ENCODE data around the gene KDM3A. TPM values are rescaled to one million over a fixed set of nuclear protein-coding genes. Genes with fewer than 3 reads are reported as not detected.

The KDM3A gene
- polyA plus RNA-seq, 1 of the 3 experiments (the other 2 are of a cell fraction) = 13.7 TPM

GRCh38 chr2:86441882-86442641 lies 891 bp downstream of the KDM3A start:
- Histone ChIP-seq H3K79me2 (ENCODE audit: insufficient read depth) (peaks cover 53% of the 10 kb centered on the region), H3K9ac (peak overlapping the region; percentile 84), H3K4me1 (ENCODE audit: control insufficient read depth in 1 of 2, insufficient read depth in 2 of 2, low read depth in 1 of 2, low read length in 1 of 2) (peaks cover 13 to 25% of the 10 kb centered on the region in 2 experiments; a peak in 3 of 4 replicates), H3K36me3 (replicated peaks in 1 of 2; ENCODE audit: control insufficient read depth in 1 of 2, insufficient read depth in 2 of 2, low read length in 1 of 2) (peaks cover 26 to 49% of the 10 kb centered on the region in 2 experiments), H3K4me2 (peak overlapping the region; percentile 86), H3F3A (replicated peaks; ENCODE audit: insufficient read depth) (peaks cover 12% of the 10 kb centered on the region), H3K27ac (ENCODE audit: low read depth in 2 of 2, low read length in 1 of 2) (peak overlapping the region; percentile 91 to 100), H3K9me2 (no peaks in the 10 kb centered on the region), H3K9me3 (peaks cover 17% of the 10 kb centered on the region; the same call in 1 of the 2 replicates), H3K4me3 (ENCODE audit: low read depth in 2 of 2, low read length in 1 of 2) (peak overlapping the region; percentile 80 to 87), H3K27me3 (ENCODE audit: insufficient read depth) (no peaks in the 10 kb centered on the region), H4K20me1 (ENCODE audit: insufficient read depth) (peaks cover 48% of the 10 kb centered on the region), H2AFZ (ENCODE audit: low read depth) (no peak overlapping the region)
- ChIA-PET POLR2A (interaction anchor here (0.6 to 2.3 kb wide), 4 partner anchors 26 to 221 kb away, joined by 3 to 8 read pairs (median 4); no protein-coding TSS in a partner anchor), CTCF (no interaction called here)
- TF ChIP-seq ELF1 (IDR thresholded peaks at IDR 0.05) (no peak), MXI1 (IDR thresholded peaks at IDR 0.05; ENCODE audit: low read depth, low read length) (peak; percentile 23), TAF1 (IDR thresholded peaks at IDR 0.05; ENCODE audit: borderline replicate concordance, low read depth, low read length) (0 out of 2 replicates have a peak, but pooled peaks have one; percentile 24), RXRA (IDR thresholded peaks at IDR 0.05; ENCODE audit: borderline replicate concordance, low read depth) (no peak), SIN3A (IDR thresholded peaks at IDR 0.05; ENCODE audit: borderline replicate concordance, low read depth, low read length) (0 out of 2 replicates have a peak, but pooled peaks have one; percentile 13), SMC3 (IDR thresholded peaks at IDR 0.05; ENCODE audit: low read depth, low read length) (no peak)
- TF ChIP-seq, protein P1, sequence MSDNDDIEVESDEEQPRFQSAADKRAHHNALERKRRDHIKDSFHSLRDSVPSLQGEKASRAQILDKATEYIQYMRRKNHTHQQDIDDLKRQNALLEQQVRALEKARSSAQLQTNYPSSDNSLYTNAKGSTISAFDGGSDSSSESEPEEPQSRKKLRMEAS (IDR thresholded peaks at IDR 0.05; ENCODE audit: low read depth) = 0 out of 2 replicates have a peak, but pooled peaks have one; percentile 24
- DNase-seq = peak; percentile 76
- WGBS (ENCODE audit: low lambda C conversion rate) = 1% methylated on average over 11 of the region's 53 CpGs

DNA sequence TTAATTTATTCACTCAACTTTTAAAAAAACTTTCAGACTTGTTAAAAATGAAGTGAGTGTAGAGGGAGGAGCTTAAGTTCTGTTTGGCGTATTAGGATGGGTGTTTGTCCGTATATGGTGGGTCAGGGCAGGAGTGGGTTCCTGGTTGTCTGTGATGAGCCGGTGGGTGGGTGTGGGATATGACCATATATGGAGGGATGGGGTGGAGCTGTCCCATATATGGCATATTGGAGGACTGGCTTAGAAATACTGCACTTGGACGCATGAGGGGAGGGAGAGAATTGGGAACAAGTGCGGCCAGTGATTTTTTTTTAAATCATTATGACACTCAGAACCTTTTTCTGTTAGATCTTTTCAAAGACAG lies 1.5 kb downstream of the KDM3A start:
- ChIA-PET CTCF (interaction anchor here (0.7 kb wide), 1 partner anchor 221 kb away, joined by 3 read pairs; no protein-coding TSS in a partner anchor), POLR2A (interaction anchor here (1.0 to 2.3 kb wide), 3 partner anchors 17 to 221 kb away, joined by 3 to 8 read pairs (median 4); no protein-coding TSS in a partner anchor)
- Histone ChIP-seq H2AFZ (ENCODE audit: low read depth) (no peak overlapping the region), H3K27ac (ENCODE audit: low read depth in 2 of 2, low read length in 1 of 2) (peak overlapping the region; percentile 91 to 100; a peak in 3 of 4 replicates), H3K79me2 (ENCODE audit: insufficient read depth) (peaks cover 58% of the 10 kb centered on the region), H3K36me3 (replicated peaks in 1 of 2; ENCODE audit: control insufficient read depth in 1 of 2, insufficient read depth in 2 of 2, low read length in 1 of 2) (peaks cover 29 to 54% of the 10 kb centered on the region in 2 experiments), H3K9me2 (no peaks in the 10 kb centered on the region), H3K9me3 (peaks cover 17% of the 10 kb centered on the region; the same call in 1 of the 2 replicates), H3F3A (replicated peaks; ENCODE audit: insufficient read depth) (peaks cover 12% of the 10 kb centered on the region), H3K27me3 (ENCODE audit: insufficient read depth) (no peaks in the 10 kb centered on the region), H4K20me1 (ENCODE audit: insufficient read depth) (peaks cover 54% of the 10 kb centered on the region), H3K4me1 (ENCODE audit: control insufficient read depth in 1 of 2, insufficient read depth in 2 of 2, low read depth in 1 of 2, low read length in 1 of 2) (peaks cover 13 to 25% of the 10 kb centered on the region in 2 experiments; a peak in 3 of 4 replicates), H3K4me3 (ENCODE audit: low read depth in 2 of 2, low read length in 1 of 2) (peak overlapping the region; percentile 80 to 87), H3K4me2 (peak overlapping the region; percentile 86), H3K9ac (peak overlapping the region; percentile 84)
- DNase-seq = peak; percentile 73
- WGBS (ENCODE audit: low lambda C conversion rate) = 7% methylated on average over 5 of the region's 5 CpGs
- TF ChIP-seq NFIC (IDR thresholded peaks at IDR 0.05; ENCODE audit: borderline replicate concordance) (no peak), ELF1 (IDR thresholded peaks at IDR 0.05) (peak; percentile 20; the same call in 1 of the 2 replicates), IRF3 (IDR thresholded peaks at IDR 0.05; ENCODE audit: low read depth, low read length) (no peak), EP300 (IDR thresholded peaks at IDR 0.05; ENCODE audit: borderline replicate concordance in 1 of 2, low read depth in 1 of 2, low read length in 1 of 2) (no peak), MXI1 (IDR thresholded peaks at IDR 0.05; ENCODE audit: low read depth, low read length) (peak; percentile 44; the same call in 1 of the 2 replicates), RCOR1 (IDR thresholded peaks at IDR 0.05; ENCODE audit: low read length) (0 out of 2 replicates have a peak, but pooled peaks have one; percentile 4)
- TF ChIP-seq, protein P1 (IDR thresholded peaks at IDR 0.05; ENCODE audit: low read depth) = no peak
